ENCODE results near the gene TNIK. TPM values are rescaled to one million over a fixed set of nuclear protein-coding genes. Genes with fewer than 3 reads are reported as not detected.
A peak's percentile ranks its signal among the peaks of the same experiment; 100 is the strongest.

The TNIK gene
- total and polyA plus RNA-seq, 10 of the 15 experiments (the other 5 are each of a cell fraction or from before 2014, with no cell fraction given) = 13.9 to 74.3 (median 48.2) TPM

DNA sequence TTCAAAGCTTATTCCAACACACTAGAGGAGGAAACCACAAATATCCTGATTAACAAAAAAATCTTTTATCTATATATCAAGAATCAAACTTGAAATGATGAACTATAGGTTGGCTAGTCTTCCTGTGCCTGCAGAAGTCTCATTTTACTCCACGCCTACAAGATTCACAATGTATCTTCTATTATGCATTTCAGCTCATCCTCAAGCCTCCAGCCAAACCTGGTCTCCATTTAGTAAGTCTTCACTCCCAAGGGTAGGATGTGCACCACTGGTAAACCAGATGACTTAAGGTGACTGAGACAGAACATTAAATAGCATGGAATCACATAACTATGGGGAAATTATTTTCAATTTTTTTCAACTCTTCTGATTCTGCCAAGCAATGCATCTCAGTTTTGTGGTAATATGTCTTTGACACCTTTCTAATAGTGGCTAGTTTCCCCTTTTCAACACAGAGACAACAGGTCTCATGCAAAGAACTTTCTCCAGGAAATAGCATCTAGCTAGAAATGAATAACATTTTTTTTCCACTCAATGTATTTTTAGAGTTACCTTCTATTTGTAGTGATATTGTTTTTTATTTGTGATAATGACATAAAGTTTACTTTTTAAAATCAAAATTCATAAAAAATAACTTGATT lies 166.9 kb downstream of the TNIK start (continued):
- no peak for TF ChIP-seq E4F1 (IDR thresholded peaks at IDR 0.05; ENCODE audit: borderline replicate concordance, partially characterized antibody)
- no peak for TF ChIP-seq CBFB (IDR thresholded peaks at IDR 0.05; ENCODE audit: low read depth)
- no peak for TF ChIP-seq SPI1 (IDR thresholded peaks at IDR 0.05; ENCODE audit: borderline replicate concordance, insufficient read depth, low read depth, low read length)
- TF ChIP-seq HSF1 (IDR thresholded peaks at IDR 0.05; ENCODE audit: low read depth, low read length) = no peak
- no peak for TF ChIP-seq SMARCA5 (IDR thresholded peaks at IDR 0.05)
- no peak for TF ChIP-seq TAF1 (IDR thresholded peaks at IDR 0.05; ENCODE audit: borderline replicate concordance, low read depth, low read length)
- TF ChIP-seq SMAD5 (IDR thresholded peaks at IDR 0.05; ENCODE audit: low read depth) = no peak
- no peak for TF ChIP-seq CBX3 (IDR thresholded peaks at IDR 0.05; ENCODE audit: borderline replicate concordance, low read depth)
- no peak for TF ChIP-seq CEBPB (IDR thresholded peaks at IDR 0.05; ENCODE audit: borderline replicate concordance in 1 of 2, low read depth in 2 of 2, low read length in 2 of 2)
- TF ChIP-seq, protein P1, sequence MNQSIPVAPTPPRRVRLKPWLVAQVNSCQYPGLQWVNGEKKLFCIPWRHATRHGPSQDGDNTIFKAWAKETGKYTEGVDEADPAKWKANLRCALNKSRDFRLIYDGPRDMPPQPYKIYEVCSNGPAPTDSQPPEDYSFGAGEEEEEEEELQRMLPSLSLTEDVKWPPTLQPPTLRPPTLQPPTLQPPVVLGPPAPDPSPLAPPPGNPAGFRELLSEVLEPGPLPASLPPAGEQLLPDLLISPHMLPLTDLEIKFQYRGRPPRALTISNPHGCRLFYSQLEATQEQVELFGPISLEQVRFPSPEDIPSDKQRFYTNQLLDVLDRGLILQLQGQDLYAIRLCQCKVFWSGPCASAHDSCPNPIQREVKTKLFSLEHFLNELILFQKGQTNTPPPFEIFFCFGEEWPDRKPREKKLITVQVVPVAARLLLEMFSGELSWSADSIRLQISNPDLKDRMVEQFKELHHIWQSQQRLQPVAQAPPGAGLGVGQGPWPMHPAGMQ (IDR thresholded peaks at IDR 0.05; ENCODE audit: borderline replicate concordance) = no peak
- TF ChIP-seq CHD1 (IDR thresholded peaks at IDR 0.05; ENCODE audit: low read depth, low read length) = no peak
- TF ChIP-seq NRF1 (conservative IDR thresholded peaks at IDR 0.05; ENCODE audit: low read depth, low read length) = no peak
- TF ChIP-seq STAT3 (IDR thresholded peaks at IDR 0.05; ENCODE audit: low read depth, low read length) = no peak
- TF ChIP-seq HCFC1 (IDR thresholded peaks at IDR 0.05; ENCODE audit: low read length) = no peak
- no peak for TF ChIP-seq KDM1A (IDR thresholded peaks at IDR 0.05; ENCODE audit: borderline replicate concordance)
- no peak for TF ChIP-seq ETV6 (conservative IDR thresholded peaks at IDR 0.05 in 1 of 2, IDR thresholded peaks at IDR 0.05 in 1 of 2; ENCODE audit: borderline replicate concordance in 1 of 2, low read depth in 1 of 2)
- TF ChIP-seq E2F8 (IDR thresholded peaks at IDR 0.05; ENCODE audit: low read depth, partially characterized antibody) = no peak
- TF ChIP-seq CREB1 (IDR thresholded peaks at IDR 0.05; ENCODE audit: low read depth) = no peak
- TF ChIP-seq MEF2B (IDR thresholded peaks at IDR 0.05; ENCODE audit: partially characterized antibody, poor library complexity, severe bottlenecking) = peak; percentile 45
- TF ChIP-seq GATAD2B (conservative IDR thresholded peaks at IDR 0.05; ENCODE audit: low read depth) = no peak
- no peak for TF ChIP-seq ZNF24 (IDR thresholded peaks at IDR 0.05)
- TF ChIP-seq MYB (IDR thresholded peaks at IDR 0.05; ENCODE audit: borderline replicate concordance, low read depth, low read length) = no peak
- no peak; the same call in 1 of the 2 replicates for TF ChIP-seq MTA3 (IDR thresholded peaks at IDR 0.05; ENCODE audit: borderline replicate concordance, low read length)
- TF ChIP-seq JUNB (IDR thresholded peaks at IDR 0.05) = 0 out of 2 replicates have a peak, but pooled peaks have one; percentile 10

All from GM12878 (cell line).